GM18517 (cell line): Measurements from ENCODE around the gene OR8K3.

ENCODE experiments used
- ATAC-seq: cut with Tn5 transposase; IDR thresholded peaks from one replicate; pipeline ENCODE4 v1.9.1; 2021; ENCODE audit warnings: mild to moderate bottlenecking, moderate library complexity; ENCODE audit not compliant: unreplicated experiment

Gene OR8K3

GRCh38 chr11:56314844-56315243 is at the start of gene OR8K3:
Gene OR8K3 (plus strand): TSS chr11:56315144. CDS start chr11:56318307, 3,163 bp downstream.
- ATAC-seq = no peak

DNA sequence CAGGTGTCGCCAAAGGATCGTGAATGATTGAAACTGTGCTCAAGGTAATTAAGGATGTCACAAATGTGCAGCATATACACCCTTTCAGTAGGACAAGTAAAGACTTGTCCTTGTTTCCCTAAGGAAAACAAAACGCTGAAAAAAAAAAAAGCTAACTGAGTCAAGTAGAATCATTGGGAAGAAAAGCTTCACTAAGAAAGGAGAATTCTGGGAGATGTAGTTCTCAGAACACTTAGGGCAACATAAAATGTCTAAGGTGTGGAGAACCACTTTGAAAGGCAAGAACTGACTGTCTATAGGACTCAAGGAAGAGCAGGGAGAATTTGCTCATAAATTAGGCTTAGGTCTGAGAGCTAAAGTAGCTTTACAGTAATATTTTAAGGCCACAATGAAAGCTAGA is 43.9 kb upstream of the OR8K3 start:
- ATAC-seq = no peak

- ATAC-seq = no peak
Measured at GRCh38 chr11:56273854-56274253, 41.1 kb upstream of the OR8K3 start, which contains the start of gene OR5T1. Gene OR5T1 (plus strand): TSS chr11:56274154. CDS start chr11:56275639, 1,485 bp downstream.

DNA sequence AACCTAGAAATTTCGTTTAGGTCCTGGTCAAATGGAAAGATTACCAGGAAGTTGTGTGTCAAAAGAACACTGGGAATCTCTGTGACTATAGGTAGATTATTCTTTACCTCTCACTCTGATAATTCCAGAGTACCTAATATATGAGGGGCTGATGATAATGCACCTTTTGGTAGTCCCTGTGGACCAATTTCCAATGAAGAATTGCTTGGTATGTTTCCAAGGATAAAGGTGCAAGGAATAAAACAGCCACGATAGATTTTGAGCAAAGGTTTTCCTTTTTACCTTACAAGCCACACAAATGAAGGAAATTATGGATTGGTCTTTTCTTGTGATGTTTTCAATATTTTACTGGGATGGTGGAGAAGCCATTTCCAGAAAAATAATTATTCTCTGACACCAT is 22.8 kb upstream of the OR8K3 start, which contains the start of gene OR8H1:
TSS of gene OR8H1 (minus strand) at position 101 of the 400 bp plus-strand sequence. CDS start 1,192 bp downstream, outside the sequence.
- ATAC-seq = no peak

DNA sequence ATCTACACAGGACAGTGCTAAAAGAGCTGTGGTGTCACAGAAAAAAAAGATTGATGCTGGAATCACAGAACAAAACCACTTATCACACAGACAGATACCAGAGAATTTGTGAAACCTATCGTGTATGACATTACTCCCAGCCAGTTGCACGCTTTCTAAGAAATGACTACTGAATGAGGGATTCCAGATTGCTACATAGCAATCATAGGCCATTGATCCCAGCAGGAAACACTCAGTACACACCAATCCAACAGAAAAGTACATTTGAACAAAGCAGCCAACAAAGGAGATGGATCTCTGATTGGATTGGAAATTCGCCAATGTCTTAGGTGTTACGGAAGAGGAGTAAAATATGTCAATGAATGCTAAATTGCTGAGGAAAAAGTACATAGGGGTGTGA is 18.0 kb upstream of the OR8K3 start:
- no peak for ATAC-seq

- no peak for ATAC-seq
Measured at GRCh38 chr11:56307836-56308235, 7.1 kb upstream of the OR8K3 start.

- ATAC-seq = no peak
Measured at GRCh38 chr11:56331861-56332491, 17.0 kb downstream of the OR8K3 start.

DNA sequence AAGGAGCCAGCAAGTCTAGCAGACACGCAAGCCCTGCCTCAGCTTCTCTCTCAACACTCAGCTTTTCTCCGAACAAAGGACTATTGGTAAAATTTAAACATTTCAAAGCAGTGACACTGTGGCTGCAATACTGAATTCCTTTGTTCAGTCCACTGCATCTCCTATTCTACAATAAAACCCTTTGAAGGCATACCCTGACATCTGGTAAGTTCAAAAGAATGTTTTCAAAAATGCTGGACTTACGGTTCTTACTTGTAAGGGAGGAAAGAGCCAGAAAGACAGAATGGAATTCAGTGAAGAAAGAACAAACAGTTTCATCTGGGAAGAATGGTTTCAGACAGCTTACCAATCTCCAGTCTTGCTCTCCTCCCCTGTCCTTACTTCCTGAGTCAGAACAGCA is 18.2 kb downstream of the OR8K3 start:
- ATAC-seq = no peak

DNA sequence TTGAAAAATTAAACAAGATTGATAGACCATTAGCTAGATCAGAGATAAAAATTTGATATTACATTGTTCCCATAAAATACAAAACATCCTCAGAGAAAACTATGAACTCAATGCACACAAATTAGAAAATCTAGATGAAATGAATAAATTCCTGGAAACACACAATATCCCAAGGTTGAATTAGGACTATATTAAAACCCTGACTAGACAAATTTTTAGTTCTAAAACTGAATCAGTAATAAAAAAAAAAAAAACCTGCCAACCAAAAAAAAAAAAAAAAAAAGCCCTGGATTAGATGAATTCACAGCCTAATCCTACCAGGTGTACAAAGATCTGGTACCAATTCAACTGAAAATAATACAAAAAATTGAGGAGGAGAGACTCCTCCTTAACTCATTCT is 25.3 kb downstream of the OR8K3 start:
- no peak for ATAC-seq

DNA sequence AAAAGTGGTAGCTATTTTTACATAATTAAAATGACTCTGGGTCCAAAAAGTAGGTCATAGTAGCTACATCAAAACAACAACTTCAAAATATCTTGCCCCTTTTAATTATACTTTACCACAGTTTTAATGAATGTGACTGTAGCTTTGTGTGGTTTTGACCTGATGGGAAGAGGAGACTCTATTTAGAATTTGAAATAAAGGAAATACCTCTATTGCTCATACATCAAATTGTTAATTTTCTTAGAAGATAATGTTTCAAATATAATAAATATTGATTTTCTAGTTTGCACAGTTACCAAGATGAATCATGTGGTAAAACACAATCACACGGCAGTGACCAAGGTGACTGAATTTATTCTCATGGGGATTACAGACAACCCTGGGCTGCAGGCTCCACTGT is 30.8 kb downstream of the OR8K3 start, which contains the start of gene OR8K1:
TSS of gene OR8K1 (plus strand) at position 301 of the 400 bp plus-strand sequence. CDS start at position 301, 0 bp downstream.
- ATAC-seq = no peak

GRCh38 chr11:56353991-56354390 is 39.0 kb downstream of the OR8K3 start, which contains the start of gene OR8J1:
Gene OR8J1 (plus strand): TSS chr11:56354291. CDS start chr11:56360247, 5,956 bp downstream.
- no peak for ATAC-seq
